Astrocyte of the cerebellum (primary cell): Measurements from ENCODE around the gene CCDC86.

Experiments used
- DNase-seq: peaks from one replicate; pipeline ENCODE4 v3.0.0-alpha.2; 2011; ENCODE audit warnings: low read depth
- H3K4me3 ChIP-seq: 2 replicates; pipeline ENCODE4 v1.5.1; 2011; ENCODE audit warnings: mild to moderate bottlenecking, low read depth, low read length, moderate library complexity
- CTCF ChIP-seq: IDR thresholded peaks from 2 replicates; pipeline ENCODE4 v1.5.1; 2012; ENCODE audit warnings: low read length, low read depth, moderate library complexity, mild to moderate bottlenecking; ENCODE audit errors: missing control alignments
- in situ Hi-C: cut with HindIII; loops from 2 replicates; pipeline ENCODE4 v1.10.0; 2017; ENCODE audit warnings: low sequenced_read_pairs

Gene CCDC86

GRCh38 chr11:60895687-60896086 is 53.8 kb downstream of the CCDC86 start:
- TF ChIP-seq CTCF: no peak
- no peak overlapping the region for H3K4me3 ChIP-seq
- in situ Hi-C loops: loop anchor here (5.0 kb wide), 1 partner anchor 38 kb away; the partner anchor contains the start of gene PTGDR2
- no peak for DNase-seq

GRCh38 chr11:60897496-60897895 is 55.6 kb downstream of the CCDC86 start:
- no peak for TF ChIP-seq CTCF
- no peak overlapping the region for H3K4me3 ChIP-seq
- in situ Hi-C loops: loop anchor here (5.0 kb wide), 1 partner anchor 40 kb away; the partner anchor contains the start of gene PTGDR2
- no peak for DNase-seq

- TF ChIP-seq CTCF: peak; percentile 97
- no peak overlapping the region for H3K4me3 ChIP-seq
- in situ Hi-C loops: loop anchor here (5.0 kb wide), 1 partner anchor 42 kb away; the partner anchor contains the start of gene PTGDR2
- no peak for DNase-seq
Measured at GRCh38 chr11:60899046-60899936, 57.4 kb downstream of the CCDC86 start.

GRCh38 chr11:60899977-60900376 is 58.1 kb downstream of the CCDC86 start:
- H3K4me3 ChIP-seq: no peak overlapping the region
- in situ Hi-C loops: loop anchor here (5.0 kb wide), 1 partner anchor 43 kb away; the partner anchor contains the start of gene PTGDR2
- no peak for DNase-seq
- no peak for TF ChIP-seq CTCF
